Heart left ventricle (tissue), 16 donors: Measurements from ENCODE around the gene IRF2BPL. TPM values are rescaled to one million over a fixed set of nuclear protein-coding genes. Genes with fewer than 3 reads are reported as not detected.

ENCODE experiments used
- ATAC-seq, 4 donors: fragments of 200-7000 bp; cut with Tn5 transposase; one replicate each; pipeline ENCODE4 v1.9.1; 2020 to 2022; ENCODE audit warnings: moderate library complexity in 4 of 4, mild to moderate bottlenecking in 3 of 4, moderate number of reproducible peaks in 1 of 4
- DNase-seq, 5 donors: peaks; one replicate each; pipeline ENCODE4 v3.0.0-alpha.2; 2020
- H3K27ac ChIP-seq, 12 donors: fragments of 200-600 bp; sonication (generic) in 4 of 12; one replicate each; pipeline versions ENCODE4 v1.5.0 to v1.8.0; 2016 to 2022; ENCODE audit warnings: mild to moderate bottlenecking in 2 of 12
- H3K27me3 ChIP-seq, 9 donors: fragments of 200-600 bp; sonication (generic) in 2 of 9; one replicate each; pipeline versions ENCODE4 v1.5.1 to v1.8.0; 2016 to 2022; ENCODE audit warnings: mild to moderate bottlenecking in 3 of 9
- H3K36me3 ChIP-seq, 9 donors: fragments of 200-600 bp; sonication (generic) in 2 of 9; one replicate each; pipeline versions ENCODE4 v1.5.0 to v1.8.0; 2018 to 2022; ENCODE audit warnings: mild to moderate bottlenecking in 2 of 9
- H3K4me1 ChIP-seq, 12 donors: fragments of 200-600 bp; sonication (generic) in 4 of 12; one replicate each; pipeline versions ENCODE4 v1.5.0 to v1.8.0; 2016 to 2022; ENCODE audit warnings: mild to moderate bottlenecking in 3 of 12
- H3K4me3 ChIP-seq, 12 donors: fragments of 200-600 bp; sonication (generic) in 4 of 12; one replicate each; pipeline versions ENCODE4 v1.5.0 to v1.8.0; 2017 to 2022; ENCODE audit warnings: mild to moderate bottlenecking in 9 of 12, moderate library complexity in 4 of 12
- H3K9me3 ChIP-seq, 12 donors: fragments of 200-600 bp; sonication (generic) in 4 of 12; one replicate each; pipeline versions ENCODE4 v1.5.0 to v1.8.0; 2016 to 2022; ENCODE audit warnings: mild to moderate bottlenecking in 1 of 12
- POLR2A ChIP-seq, 2 donors: fragments of 450-650 bp; IDR thresholded peaks; one replicate each; pipeline ENCODE4 v1.6.1; 2017; ENCODE audit warnings: antibody characterized with exemption in 2 of 2, mild to moderate bottlenecking in 2 of 2, moderate library complexity in 2 of 2
- WGBS, 4 donors: extraction: QIAGEN DNeasy Blood & Tissue Kit in 2 of 4; methylation state at CpG; one replicate each; pipeline versions ENCODE4 v1.1.5 to v1.1.7; 2013 to 2018; 5-methylcytosine and 5-hydroxymethylcytosine counted together
- intact Hi-C, 10 donors: fragments of 100-400 bp; cut with DNase I; formaldehyde crosslinking; loops; one replicate each; pipeline versions ENCODE4 v1.11.1 to v1.14.2; 2022
- polyA plus RNA-seq, 2 donors: library from polyadenylated mRNA; stranded (reverse); fragments of 200-250 nt; gene quantifications; one replicate each; pipeline ENCODE4 v1.2.3, GENCODE V29; 2013
- total RNA-seq, 9 donors: library from RNA; depleted of rRNA in 2 of 9; stranded (reverse); fragments of >200 nt in 2 of 9; fragmentation: NEBNext Ultra II Directional in 3 of 9; extraction: Animal tissue kit (Norgen Biotek cat#: 25700) in 3 of 9; gene quantifications; one replicate each; pipeline versions ENCODE4 v1.1.0 to v1.2.4, GENCODE V29; 2016 to 2023
- TF ChIP-seq, protein P1 (sequence below), 12 donors: fragments of 200-600 bp; sonication (generic) in 4 of 12; IDR thresholded peaks; one replicate each; pipeline versions ENCODE4 v1.5.0 to v1.8.0; 2018 to 2022; ENCODE audit warnings: antibody characterized with exemption in 12 of 12, mild to moderate bottlenecking in 5 of 12
- donor health status: ischemic (EF 13 %, LVEDD 7.1; RV severe dilation, severe dysfunction).
- donor health status: healthy with polysubstance abuse.
- donor health status: DM: no; HTN: yes; CAD: no.
- donor health status: DM: no; HTN: no; CAD: no.
- donor health status: ischemic (EF 25% LVEDD 6.9; RV normal size, moderate dysfunction).
- donor health status: ischemic (EF 25% LVEDD 5.7; RV mildly dilated, moderate dysfunction).
- donor health status: healthy.
- donor health status: DM: yes; HTN: yes; CAD: no.
- donor health status: ischemic (EF 35%, LVEDD 5.7; RV mildly dilated, moderate dysfunction).
- donor health status: nonischemic (EF 11% LVEDD 7.7; RV severe dilation, severe dysfunction).
- donor health status: DM: yes; HTN: yes; CAD: no.
- donor health status: PGD.
- donor health status: ischemic (EF 29% LVEDD 5.4; RV normal size, mild dysfunction).
- donor health status: nonischemic (EF 23%, LVEDD 6.1; RV moderate dilation, normal function).

The IRF2BPL gene
- total and polyA plus RNA-seq, 11 donors, result 7.5 to 59.2 (median 36.2) TPM

DNA sequence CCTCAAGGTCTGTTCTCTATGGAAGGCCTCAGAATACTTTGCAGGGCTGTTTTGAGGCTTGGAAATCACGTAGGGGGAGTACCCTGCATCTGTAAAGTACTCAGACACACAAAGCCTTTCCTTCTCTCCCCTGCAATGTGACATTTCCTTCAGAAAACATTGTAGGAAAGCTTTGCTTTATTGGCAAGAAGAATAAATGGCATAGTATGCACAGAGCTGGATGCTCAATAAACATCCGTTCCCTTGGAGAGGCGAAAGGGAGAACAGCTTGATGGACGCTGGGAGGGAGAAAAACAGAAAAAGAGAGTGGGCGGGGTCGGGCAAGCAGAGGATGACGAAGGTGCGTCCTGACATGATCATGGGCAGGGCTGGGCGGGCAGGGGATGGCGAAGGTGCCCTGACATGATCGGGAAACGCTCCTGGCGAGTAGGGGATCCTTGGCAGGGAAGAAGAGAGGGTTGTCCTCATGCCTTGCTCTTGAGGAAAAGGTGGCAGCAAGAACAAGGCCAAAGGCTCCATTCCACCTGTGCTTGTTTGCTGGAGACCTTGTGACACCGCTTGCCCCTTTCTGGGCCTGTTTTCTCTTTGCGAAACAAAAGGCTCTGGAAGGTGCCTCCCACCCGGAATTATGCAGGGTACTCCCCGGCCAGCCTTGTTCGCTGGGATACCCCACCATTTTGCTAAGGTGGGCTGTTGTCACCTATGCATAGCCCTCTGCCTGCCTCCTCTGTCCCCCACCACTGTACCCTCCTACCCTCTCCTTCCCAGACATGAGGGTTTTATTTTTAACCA is 21.1 kb downstream of the IRF2BPL start:
- no peak for DNase-seq
- no peak overlapping the region for H3K4me3 ChIP-seq
- intact Hi-C loops, result loop anchor here in 2 of 10 donors (5.0 kb wide), 2 partner anchors 40 to 45 kb away; no protein-coding TSS in a partner anchor
- peak overlapping the region in 10 of 12 donors; percentile 30 to 68 (median 44) for H3K27ac ChIP-seq
- no peak for ATAC-seq
- peaks cover 0 to 23% (median 14%) of the 10 kb centered on the region in 12 donors for H3K4me1 ChIP-seq
- no peaks in the 10 kb centered on the region for H3K27me3 ChIP-seq
- TF ChIP-seq, protein P1, sequence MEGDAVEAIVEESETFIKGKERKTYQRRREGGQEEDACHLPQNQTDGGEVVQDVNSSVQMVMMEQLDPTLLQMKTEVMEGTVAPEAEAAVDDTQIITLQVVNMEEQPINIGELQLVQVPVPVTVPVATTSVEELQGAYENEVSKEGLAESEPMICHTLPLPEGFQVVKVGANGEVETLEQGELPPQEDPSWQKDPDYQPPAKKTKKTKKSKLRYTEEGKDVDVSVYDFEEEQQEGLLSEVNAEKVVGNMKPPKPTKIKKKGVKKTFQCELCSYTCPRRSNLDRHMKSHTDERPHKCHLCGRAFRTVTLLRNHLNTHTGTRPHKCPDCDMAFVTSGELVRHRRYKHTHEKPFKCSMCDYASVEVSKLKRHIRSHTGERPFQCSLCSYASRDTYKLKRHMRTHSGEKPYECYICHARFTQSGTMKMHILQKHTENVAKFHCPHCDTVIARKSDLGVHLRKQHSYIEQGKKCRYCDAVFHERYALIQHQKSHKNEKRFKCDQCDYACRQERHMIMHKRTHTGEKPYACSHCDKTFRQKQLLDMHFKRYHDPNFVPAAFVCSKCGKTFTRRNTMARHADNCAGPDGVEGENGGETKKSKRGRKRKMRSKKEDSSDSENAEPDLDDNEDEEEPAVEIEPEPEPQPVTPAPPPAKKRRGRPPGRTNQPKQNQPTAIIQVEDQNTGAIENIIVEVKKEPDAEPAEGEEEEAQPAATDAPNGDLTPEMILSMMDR (IDR thresholded peaks at IDR 0.05), result no peak
- no peak for TF ChIP-seq POLR2A (IDR thresholded peaks at IDR 0.05)
- no peaks in the 10 kb centered on the region for H3K9me3 ChIP-seq
- 86 to 92% (median 89%) methylated on average over 18 of the region's 18 CpGs for whole genome bisulfite sequencing, 4 donors
- no peaks in the 10 kb centered on the region for H3K36me3 ChIP-seq

DNA sequence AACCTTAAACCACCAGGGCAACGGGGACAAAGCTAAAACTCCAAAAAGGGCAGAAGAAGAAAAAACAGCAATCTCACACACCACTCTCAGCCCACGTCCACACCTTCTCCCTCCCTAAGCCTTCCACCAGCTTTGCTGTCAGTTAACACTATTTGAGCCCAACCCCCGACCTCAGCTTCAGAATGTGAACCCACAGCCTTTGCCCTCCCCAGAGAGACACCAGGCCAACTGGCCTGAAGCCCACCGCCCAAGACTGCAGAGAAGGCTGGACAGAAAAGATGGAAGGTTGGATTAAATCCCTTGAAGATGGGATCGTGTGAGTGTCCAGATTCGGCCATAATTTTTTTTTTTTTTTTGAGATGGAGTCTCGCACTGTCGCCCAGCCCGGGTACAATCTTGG is 22.4 kb downstream of the IRF2BPL start:
- no peak overlapping the region for H3K27ac ChIP-seq
- peaks cover 0 to 23% (median 14%) of the 10 kb centered on the region in 12 donors for H3K4me1 ChIP-seq
- 81 to 91% (median 88%) methylated on average over 9 of the region's 9 CpGs for WGBS, 4 donors

DNA sequence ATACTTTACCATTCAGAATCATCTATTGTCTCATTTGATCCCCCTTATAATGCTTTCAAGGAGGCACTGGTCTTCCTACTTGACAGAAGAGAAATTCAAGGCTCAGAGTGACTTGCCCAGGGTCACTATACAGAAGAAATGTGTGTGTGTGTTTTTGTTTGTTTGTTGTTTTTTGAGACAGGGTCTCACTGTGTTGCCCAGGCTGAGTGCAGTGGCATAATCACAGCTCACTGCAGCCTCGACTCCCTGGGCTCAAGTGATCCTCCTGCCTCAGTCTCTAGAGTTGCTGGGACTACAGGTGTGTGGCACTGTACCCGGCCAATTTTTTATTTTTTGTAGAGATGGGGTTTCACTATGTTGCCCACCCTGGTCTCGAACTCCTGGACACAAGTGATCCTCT is 22.9 kb downstream of the IRF2BPL start:
- ATAC-seq (no peak), DNase-seq (no peak)
- Histone ChIP-seq H3K27me3 (no peaks in the 10 kb centered on the region), H3K36me3 (no peaks in the 10 kb centered on the region), H3K9me3 (no peaks in the 10 kb centered on the region), H3K4me1 (peaks cover 0 to 28% (median 17%) of the 10 kb centered on the region in 12 donors), H3K27ac (no peak overlapping the region), H3K4me3 (no peak overlapping the region)
- WGBS, 4 donors, result 94 to 98% (median 95%) methylated on average over 3 of the region's 3 CpGs
- TF ChIP-seq, protein P1 (IDR thresholded peaks at IDR 0.05), result no peak
- TF ChIP-seq POLR2A (IDR thresholded peaks at IDR 0.05), result no peak
- intact Hi-C loops, result loop anchor here in 2 of 10 donors (5.0 kb wide), 2 partner anchors 38 to 43 kb away; no protein-coding TSS in a partner anchor

More for the DNA sequence above, 22.4 kb downstream of the IRF2BPL start:
- TF ChIP-seq, protein P1 (IDR thresholded peaks at IDR 0.05), result no peak
- no peak for TF ChIP-seq POLR2A (IDR thresholded peaks at IDR 0.05)
- Histone ChIP-seq H3K9me3 (no peaks in the 10 kb centered on the region), H3K4me3 (no peak overlapping the region), H3K27me3 (no peaks in the 10 kb centered on the region), H3K36me3 (no peaks in the 10 kb centered on the region)
- intact Hi-C loops, result loop anchor here in 2 of 10 donors (5.0 kb wide), 2 partner anchors 39 to 44 kb away; no protein-coding TSS in a partner anchor
- DNase-seq (peak in 1 of 5 donors; percentile 6), ATAC-seq (no peak)

DNA sequence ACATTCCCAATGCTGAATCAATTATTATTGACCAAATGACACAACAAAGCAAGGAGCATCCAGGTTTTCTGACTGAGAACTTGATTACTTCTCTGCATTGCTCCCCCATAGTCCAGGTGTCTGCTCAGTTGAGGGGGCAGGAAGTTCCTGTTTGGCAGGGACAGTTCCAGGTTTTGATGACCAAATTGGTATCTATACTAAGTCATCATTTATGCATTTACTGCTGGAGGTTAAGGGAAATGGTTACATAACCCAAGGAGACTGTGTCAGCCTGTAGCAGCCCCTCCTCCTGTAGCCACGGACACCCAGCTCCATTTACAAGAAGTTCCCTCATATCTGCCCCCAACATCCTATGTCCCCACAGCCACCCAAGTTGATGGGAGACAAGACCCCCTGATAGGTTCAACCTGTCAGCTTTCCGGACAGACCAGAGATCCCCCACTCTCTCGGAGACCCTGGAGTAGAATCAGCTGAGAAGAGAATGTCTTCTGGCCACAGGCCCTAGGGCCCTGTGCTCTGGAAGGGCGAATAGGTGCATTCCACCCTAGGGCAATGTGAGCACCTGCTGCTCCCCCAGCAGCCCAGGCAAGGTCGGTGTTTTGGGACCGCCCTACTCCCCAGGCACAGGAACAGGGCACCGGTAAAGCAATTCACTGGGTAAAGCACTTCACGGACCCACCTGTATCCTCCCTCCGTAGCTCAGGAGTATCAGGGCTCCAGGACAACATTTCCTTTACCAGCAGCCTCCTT is 23.6 kb downstream of the IRF2BPL start:
- H3K4me1 ChIP-seq, result peaks cover 0 to 34% (median 22%) of the 10 kb centered on the region in 12 donors
- intact Hi-C loops, result loop anchor here in 2 of 10 donors (5.0 kb wide), 2 partner anchors 38 to 43 kb away; no protein-coding TSS in a partner anchor
- ATAC-seq, result no peak

More for the DNA sequence above, 23.6 kb downstream of the IRF2BPL start:
- TF ChIP-seq, protein P1 (IDR thresholded peaks at IDR 0.05), result no peak
- TF ChIP-seq POLR2A (IDR thresholded peaks at IDR 0.05), result no peak
- Histone ChIP-seq H3K27me3 (no peaks in the 10 kb centered on the region), H3K27ac (no peak overlapping the region), H3K36me3 (no peaks in the 10 kb centered on the region), H3K4me3 (no peak overlapping the region), H3K9me3 (no peaks in the 10 kb centered on the region)
- WGBS, 4 donors, result 73 to 93% (median 77%) methylated on average over 6 to 9 of the region's 9 CpGs
- peak in 1 of 5 donors; percentile 17 for DNase-seq
